GM18502 (cell line): ENCODE results near the gene HAO2.
"Not testable (repeated sequence)": the region's sequence is repeated elsewhere in the genome, so short reads cannot be mapped to it uniquely, and the experiment has no call there.

ENCODE experiments used
- ATAC-seq: cut with Tn5 transposase; IDR thresholded peaks from one replicate; pipeline ENCODE4 v1.9.1; 2021; ENCODE audit warnings: mild to moderate bottlenecking; ENCODE audit not compliant: unreplicated experiment, poor library complexity

The HAO2 gene

DNA sequence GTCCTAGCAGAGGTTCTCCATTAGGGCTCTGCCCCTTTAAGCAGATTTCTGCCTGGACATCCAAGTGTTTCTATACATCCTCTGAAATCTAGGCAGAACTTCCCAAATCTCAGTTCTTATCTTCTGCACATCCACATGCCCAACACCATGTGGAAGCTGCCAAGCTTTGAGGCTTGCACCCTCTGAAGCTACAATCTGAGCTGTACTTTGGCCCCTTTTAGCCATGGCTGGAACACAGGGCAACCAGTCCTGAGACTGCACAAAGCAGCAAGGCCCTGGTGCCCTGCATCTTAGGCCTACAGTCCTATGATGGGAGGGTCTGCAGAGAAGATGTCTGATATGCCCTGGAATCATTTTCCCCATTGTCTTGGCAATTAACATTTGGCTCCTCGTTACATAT is 8.0 kb downstream of the HAO2 start:
- ATAC-seq, result no peak

GRCh38 chr1:119377594-119377993 is 9.0 kb downstream of the HAO2 start:
- not testable (repeated sequence) for ATAC-seq

GRCh38 chr1:119379117-119379516 is 10.5 kb downstream of the HAO2 start:
- ATAC-seq, result no peak

DNA sequence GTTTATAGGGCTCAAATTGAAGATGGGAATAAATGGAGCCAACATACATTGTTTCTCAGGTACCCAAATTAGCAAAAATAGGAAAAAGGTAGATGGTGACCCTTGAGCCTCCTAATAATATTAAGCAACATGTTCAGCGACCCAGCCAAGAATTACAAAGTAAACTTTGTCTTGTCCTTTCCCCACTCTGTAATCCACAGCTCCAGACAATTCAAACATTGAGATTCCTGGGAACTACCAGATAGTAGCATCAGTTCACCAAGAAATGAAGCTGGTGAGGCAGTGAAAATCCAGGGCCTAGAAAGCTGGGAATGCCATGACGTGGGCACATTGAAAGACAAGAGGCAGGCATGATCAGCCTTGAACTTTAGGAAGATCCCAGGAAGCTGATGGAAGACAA is 11.7 kb downstream of the HAO2 start:
- ATAC-seq, result no peak

GRCh38 chr1:119380983-119381662 is 12.5 kb downstream of the HAO2 start:
- ATAC-seq, result no peak

- no peak for ATAC-seq
Measured at GRCh38 chr1:119384591-119384990, 16.0 kb downstream of the HAO2 start.

DNA sequence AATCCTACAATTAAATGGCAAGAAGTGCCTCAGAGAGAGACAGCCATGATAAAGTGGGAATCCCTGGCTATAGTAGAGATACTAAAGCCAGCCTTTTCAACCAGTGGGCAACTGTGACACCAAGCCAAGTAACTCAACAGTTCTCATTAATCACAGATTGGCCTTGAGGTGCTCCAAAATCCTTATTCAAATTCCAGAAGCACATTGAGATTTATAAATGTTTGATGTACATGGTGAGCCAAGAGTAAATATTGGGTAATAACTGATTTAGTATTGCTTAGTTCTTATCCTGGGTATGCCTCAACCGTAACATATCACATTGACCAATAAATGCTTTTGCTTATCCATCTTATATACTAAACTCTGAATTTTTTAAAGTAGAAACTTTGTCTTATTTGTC is 17.1 kb downstream of the HAO2 start:
- no peak for ATAC-seq

- no peak for ATAC-seq
Measured at GRCh38 chr1:119387858-119388257, 19.3 kb downstream of the HAO2 start.

- no peak for ATAC-seq
Measured at GRCh38 chr1:119388450-119388849, 19.9 kb downstream of the HAO2 start.

GRCh38 chr1:119390526-119390925 is 21.9 kb downstream of the HAO2 start:
- ATAC-seq, result no peak

GRCh38 chr1:119391749-119392148 is 23.2 kb downstream of the HAO2 start:
- ATAC-seq, result no peak

- no peak for ATAC-seq
Measured at GRCh38 chr1:119394085-119394484, 25.5 kb downstream of the HAO2 start.

DNA sequence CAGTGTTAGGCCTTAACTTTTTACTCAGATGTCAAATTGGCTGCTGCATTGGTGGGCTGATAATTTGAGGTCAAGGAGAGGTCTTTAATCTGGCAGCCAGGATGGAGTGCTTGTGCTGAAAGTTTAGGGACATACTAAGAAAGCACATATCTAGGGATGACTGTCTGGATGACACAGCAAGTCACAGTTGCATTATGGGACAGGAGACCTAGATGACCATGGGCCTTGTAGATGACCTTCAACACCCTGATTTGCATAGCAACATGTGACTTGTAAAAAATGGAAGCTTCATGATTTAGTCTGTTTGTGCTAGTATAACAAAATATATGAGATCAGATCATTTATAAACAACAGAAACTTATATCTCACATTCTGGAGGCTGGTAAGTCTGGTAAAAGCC is 28.4 kb downstream of the HAO2 start:
- ATAC-seq, result no peak

DNA sequence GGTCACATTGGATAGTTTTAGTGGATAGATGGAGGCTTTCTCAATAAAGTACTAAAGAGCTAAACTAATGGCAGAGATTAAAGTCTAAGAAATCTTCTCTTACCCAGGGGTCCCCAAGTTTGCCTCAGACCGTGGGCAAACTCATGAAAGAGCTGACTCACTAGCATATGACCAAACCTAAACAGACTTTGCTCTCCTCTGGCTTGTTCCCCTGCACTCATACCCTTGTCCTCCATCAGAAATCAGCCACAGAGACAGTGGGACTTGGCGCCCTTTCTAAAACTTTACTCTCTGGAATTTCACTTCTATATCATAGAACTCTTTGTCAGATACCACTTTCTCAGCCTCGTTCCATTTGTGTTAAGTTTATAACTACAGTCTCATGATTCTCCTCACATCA is 29.4 kb downstream of the HAO2 start:
- ATAC-seq, result no peak

DNA sequence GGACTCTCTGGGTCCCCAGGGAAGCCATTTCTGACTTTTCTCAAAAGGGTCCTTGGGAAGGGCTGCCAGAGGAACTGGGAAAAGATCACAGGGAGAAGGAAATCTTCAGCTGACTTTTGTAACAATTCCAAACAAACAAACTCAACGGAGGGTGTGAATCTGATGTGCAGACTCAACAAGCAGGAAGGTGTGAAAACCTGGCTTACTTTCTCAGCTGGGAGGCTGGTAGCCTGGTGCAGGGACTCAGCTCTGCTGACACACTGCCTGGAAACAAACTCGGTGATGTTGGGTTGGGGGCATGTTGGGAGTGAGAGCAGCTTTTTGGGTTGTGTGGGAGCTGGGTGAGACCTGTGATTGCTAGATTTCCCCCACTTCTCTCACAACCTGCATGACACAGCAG is 36.2 kb downstream of the HAO2 start:
- ATAC-seq, result no peak

- no peak for ATAC-seq
Measured at GRCh38 chr1:119409731-119410130, 41.1 kb downstream of the HAO2 start.

- ATAC-seq, result no peak
Measured at GRCh38 chr1:119410961-119411360, 42.4 kb downstream of the HAO2 start.

DNA sequence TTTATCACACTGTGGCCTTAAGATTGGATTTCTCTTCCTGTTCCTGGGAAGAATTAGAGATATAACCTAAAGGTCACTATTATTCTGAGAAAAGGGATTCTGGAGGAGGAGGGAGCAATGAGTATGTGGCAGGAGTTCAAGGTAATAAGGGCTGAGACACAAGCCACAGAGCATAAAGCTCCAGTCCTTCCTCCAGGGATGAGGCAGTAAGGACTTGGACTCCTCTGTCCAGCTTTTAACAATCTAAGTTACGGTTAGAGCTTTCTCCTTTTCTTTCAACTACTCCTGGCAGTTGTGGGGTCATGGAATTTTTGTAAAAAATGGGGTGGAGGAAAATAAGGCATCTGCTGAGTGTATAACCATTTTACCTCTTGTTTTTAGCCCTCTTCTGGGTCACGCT is 46.4 kb downstream of the HAO2 start, which contains the start of gene HSD3B2:
Gene HSD3B2, plus strand, starts transcription at position 201 of the 400 bp plus-strand sequence. CDS start 270 bp downstream, outside the sequence.
- no peak for ATAC-seq

- no peak for ATAC-seq
Measured at GRCh38 chr1:119416006-119416640, 47.5 kb downstream of the HAO2 start.

- ATAC-seq, result no peak
Measured at GRCh38 chr1:119419109-119419508, 50.5 kb downstream of the HAO2 start.

- no peak for ATAC-seq
Measured at GRCh38 chr1:119420638-119421037, 52.1 kb downstream of the HAO2 start.

DNA sequence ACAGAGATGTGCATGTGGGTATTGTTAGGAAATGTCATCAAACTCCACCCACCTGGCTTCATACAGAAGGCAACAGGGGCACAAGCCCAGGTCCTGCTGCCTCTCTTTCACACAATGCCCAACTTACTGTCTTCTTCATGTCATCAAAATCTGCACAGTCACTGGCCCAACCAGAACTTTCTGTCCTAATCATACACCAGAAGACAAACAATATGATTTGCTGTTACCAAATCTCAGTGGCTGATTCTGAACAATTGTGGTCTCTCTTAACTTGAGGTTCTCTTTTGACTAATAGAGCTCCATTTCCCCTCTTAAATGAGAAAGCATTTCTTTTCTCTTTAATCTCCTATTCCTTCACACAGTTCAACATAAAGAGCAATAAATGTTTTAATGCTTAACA is 54.0 kb downstream of the HAO2 start:
- no peak for ATAC-seq
